AG08395 (cell line): ENCODE data around the gene CSF3.
A peak's percentile ranks its signal among the peaks of the same experiment; 100 is the strongest.

Source experiments
- DNase-seq: peaks from one replicate; pipeline ENCODE4 v3.0.0; 2012; ENCODE audit warnings: mixed read lengths, low spot score

The CSF3 gene

DNA sequence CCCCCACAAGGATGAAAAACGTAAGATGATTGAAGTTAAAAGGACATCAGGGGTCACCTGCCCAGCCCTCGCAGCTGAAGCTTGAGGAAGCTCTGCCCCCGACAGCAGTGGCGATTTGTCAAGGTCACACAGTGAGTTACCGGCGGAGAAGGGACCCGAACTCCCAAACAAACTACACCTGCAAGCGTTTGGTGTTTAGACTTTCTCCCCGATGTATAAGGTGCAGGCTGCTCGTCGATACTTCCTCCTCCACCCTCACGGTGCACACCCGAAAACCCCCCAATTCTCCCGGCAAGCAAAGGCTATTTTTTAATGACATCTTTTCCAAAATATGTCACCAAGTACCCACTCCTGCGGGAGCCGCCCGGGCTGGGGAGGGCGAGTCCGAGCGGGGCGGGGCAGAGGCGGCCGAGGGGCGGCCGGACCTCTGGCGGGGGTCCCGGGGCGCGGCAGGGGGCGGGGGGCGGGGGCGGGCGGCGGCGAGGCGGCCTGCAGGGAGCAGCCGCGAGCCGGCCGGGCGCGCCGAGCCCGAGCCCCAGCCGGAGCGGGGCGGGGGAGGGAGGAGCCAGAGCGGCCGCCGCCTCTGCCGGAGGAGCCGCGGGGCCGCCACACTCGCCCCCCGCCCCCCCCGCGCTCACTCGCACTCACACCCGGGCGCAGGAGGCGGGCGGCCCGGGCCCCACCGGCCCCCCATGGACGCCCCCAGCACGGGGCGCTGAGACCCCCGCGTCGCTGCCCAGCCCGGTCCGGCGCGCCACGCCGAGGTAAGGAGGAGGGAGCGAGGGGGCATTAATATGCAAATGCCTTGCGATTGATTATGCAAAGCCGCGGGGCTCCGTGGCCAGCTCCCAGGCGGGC, 47.3 kb downstream of the CSF3 start, which contains the start of gene THRA:
Gene THRA (plus strand): TSS at position 637 of the 858 bp plus-strand sequence. CDS start 11,524 bp downstream, outside the sequence.
- peak; percentile 75 for DNase-seq

DNA sequence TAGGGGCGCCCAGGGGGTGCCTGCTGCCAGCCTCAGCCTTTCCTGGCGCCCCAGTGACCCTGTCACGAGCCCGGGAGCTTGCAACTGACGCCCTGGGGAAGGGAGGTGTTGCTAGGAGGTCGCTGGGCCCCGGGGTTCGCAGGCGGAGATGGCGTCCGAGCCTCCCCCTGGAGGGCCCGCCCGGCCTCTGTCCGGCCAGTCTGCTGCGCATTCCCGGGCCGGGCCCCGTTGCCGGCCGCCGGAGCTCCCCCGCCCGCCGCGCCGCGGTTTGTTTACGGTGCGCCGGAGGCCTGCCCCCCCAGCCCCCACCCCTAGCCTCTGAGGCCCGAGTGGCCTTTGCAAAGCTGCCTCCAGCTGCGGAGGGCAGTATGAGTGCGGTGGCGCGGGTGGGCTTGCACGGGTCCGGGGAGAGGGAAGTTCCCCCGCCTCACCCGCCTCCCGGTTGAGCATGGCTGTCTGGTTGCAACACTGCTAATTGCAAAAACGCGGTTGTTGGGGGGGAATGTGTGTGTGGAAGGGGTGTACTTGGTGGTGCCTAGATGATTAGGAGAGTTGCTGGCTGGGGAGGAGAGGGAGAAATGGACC, 48.0 kb downstream of the CSF3 start:
- DNase-seq, result no peak

DNA sequence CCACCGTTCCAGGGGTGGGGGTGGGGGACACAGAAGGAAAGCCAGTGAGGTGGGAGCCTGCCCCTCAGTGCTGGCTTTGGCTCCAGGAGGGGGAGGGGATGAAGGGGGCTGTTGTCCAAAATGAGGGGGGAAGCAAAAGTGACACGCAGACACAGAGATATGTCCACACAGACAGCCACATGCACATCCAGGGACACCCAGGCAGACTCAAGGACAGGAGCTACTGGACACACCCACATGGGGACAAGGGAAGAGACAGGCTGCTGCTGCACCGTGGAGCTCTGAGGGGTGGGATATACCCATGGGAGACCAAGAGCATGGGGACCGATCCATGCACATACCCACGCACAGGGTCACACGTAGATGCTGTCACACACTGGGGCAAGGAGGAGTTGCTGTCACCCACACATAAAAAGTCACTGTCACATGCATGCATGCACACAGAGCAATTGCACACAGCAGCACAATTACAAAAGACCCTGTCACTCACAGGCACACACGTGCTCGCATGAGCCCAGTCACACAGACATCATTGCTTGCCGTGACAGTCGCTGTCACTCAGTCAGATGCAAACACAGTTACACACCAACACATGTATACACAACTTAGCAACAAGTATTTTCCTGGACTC, 48.8 kb downstream of the CSF3 start:
- no peak for DNase-seq

DNA sequence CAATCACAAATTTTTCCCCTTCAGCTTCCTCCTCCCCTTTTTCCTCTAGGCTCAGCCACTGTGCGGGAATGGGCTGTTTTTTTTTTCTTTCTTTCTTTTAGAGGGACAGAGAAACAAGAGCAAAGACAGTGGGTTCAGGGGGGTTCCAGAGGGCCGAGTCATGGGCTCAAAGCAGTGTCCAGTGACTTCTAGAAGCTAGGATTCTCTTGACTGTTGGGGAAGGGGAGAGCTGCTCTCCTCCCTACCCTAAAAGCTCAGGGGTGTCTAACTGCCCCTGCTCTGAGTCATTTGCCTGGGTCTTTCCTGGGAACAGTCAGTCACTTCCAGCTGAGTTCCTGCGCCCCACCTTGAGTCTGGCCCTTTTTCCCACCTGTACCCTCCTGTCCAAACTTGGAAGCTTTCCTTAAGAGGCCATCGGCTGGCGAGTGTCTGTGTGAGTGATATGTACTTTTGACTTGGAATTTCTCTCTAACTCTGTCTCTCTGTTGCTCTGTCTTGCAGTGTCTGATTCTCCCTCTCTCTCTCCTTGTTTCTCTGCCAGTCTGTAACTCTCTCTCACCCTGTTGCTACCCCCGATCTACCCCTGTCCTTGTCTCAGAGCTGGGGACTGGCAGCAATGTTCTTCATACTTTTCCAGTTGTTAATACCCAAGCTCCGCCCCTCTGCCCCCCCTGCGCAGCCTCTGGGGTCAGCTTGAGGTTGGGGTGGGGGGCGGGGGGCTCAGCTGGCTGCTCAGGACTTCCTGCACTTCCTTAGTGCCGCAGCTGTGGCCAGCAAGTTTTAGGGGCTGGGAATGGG, 49.9 kb downstream of the CSF3 start:
- DNase-seq, result no peak

DNA sequence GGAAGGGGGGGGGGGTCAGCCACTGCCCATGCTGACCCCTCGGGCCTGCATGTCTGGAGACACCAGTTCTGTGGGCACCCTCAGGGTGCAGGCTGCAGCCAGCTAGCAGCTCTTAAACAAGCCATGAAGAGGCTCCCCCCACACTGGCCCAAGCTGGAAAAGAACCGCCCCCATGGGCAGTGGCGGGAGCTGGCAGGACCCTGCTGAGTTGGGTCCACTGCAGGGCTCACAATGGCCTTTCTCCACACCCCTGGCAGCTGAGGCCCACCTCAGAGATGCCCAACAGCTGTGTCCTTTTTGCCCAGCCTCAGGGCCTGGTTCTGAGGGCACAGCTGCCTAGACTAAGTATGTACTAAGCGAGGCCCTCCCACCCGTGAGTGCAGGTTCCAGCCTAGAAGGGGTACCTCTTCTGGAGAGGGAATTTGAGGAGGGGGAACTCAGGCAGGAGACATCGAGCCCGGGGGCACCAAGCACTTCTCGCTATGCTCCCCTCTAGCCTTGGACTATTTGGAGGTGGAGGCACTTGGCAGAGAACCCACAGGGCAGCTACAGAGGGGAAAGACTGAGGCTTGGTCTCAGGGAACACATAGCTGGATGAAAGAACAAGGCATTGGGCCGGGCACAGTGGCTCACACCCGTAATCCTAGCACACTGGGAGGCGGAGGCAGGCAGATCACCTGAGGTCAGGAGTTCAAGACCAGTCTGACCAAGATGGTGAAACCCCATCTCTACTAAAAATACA, 50.7 kb downstream of the CSF3 start:
- DNase-seq, result no peak
